Endodermal cell (in vitro differentiated cells): ENCODE results near the gene GABRG3. TPM values are rescaled to one million over a fixed set of nuclear protein-coding genes. Genes with fewer than 3 reads are reported as not detected.

Experiments used
- DNase-seq: peaks from one replicate; pipeline ENCODE4 v3.0.0-alpha.2; 2017
- H3K27ac ChIP-seq: 2 replicates; pipeline ENCODE4 v1.5.1; 2013; ENCODE audit warnings: mild to moderate bottlenecking, low read depth, low read length, moderate library complexity
- H3K27me3 ChIP-seq: 2 replicates; pipeline ENCODE4 v1.6.1; 2013; ENCODE audit warnings: mild to moderate bottlenecking, low read length, moderate library complexity; ENCODE audit not compliant: insufficient read depth, control insufficient read depth, poor library complexity, severe bottlenecking
- H3K36me3 ChIP-seq: 2 replicates; pipeline ENCODE4 v1.7.0; 2013; ENCODE audit warnings: mild to moderate bottlenecking, low read length, moderate library complexity; ENCODE audit not compliant: control insufficient read depth, insufficient read depth
- H3K4me1 ChIP-seq: one replicate; pipeline ENCODE4 v1.7.0; 2013; ENCODE audit warnings: low read length; ENCODE audit not compliant: control insufficient read depth, insufficient read depth
- H3K4me3 ChIP-seq: 2 replicates; pipeline ENCODE4 v1.5.1; 2013; ENCODE audit warnings: mild to moderate bottlenecking, low read length, moderate library complexity
- H3K9ac ChIP-seq: 2 replicates; pipeline ENCODE4 v1.6.1; 2013; ENCODE audit warnings: mild to moderate bottlenecking, low read length, moderate library complexity; ENCODE audit not compliant: poor library complexity, severe bottlenecking; ENCODE audit errors: extremely low read depth
- H3K9me3 ChIP-seq: 2 replicates; pipeline ENCODE4 v1.6.1; 2013; ENCODE audit warnings: mild to moderate bottlenecking, low read length, moderate library complexity; ENCODE audit not compliant: control insufficient read depth
- H3K27ac Mint-ChIP-seq: 2 replicates; pipeline ENCODE4 v1.8.0; 2020; ENCODE audit warnings: mixed read lengths
- H3K27me3 Mint-ChIP-seq: 2 replicates; pipeline ENCODE4 v1.8.0; 2021; ENCODE audit warnings: mild to moderate bottlenecking, mixed read lengths; ENCODE audit not compliant: insufficient read depth
- H3K36me3 Mint-ChIP-seq: 2 replicates; pipeline ENCODE4 v1.8.0; 2020; ENCODE audit warnings: low read depth, mixed read lengths
- H3K4me1 Mint-ChIP-seq: 2 replicates; pipeline ENCODE4 v1.8.0; 2020; ENCODE audit warnings: mixed read lengths
- H3K4me3 Mint-ChIP-seq: 2 replicates; pipeline ENCODE4 v1.8.0; 2020; ENCODE audit warnings: mild to moderate bottlenecking, moderate library complexity, mixed read lengths
- H3K9me3 Mint-ChIP-seq: 2 replicates; pipeline ENCODE4 v1.8.0; 2020; ENCODE audit warnings: mild to moderate bottlenecking, mixed read lengths
- WGBS, 2 experiments: methylation state at CpG; one replicate each; pipeline versions ENCODE4 v1.1.5 to v1.1.7; 2013; ENCODE audit warnings: missing lambda C conversion rate in 2 of 2, mixed read lengths in 1 of 2; ENCODE audit not compliant: insufficient coverage in 1 of 2, insufficient read length in 1 of 2; 5-methylcytosine and 5-hydroxymethylcytosine counted together
- total RNA-seq, 2 donors: library from RNA; stranded (reverse); fragmentation: NEBNext Ultra II Directional in 1 of 2; extraction: Animal tissue kit (Norgen Biotek cat#: 25700) in 1 of 2; gene quantifications; 2 replicates in 1 of 2; 3 replicates in 1 of 2; pipeline ENCODE4 v1.2.1, GENCODE V29; 2021
- TF ChIP-seq, protein P1 (sequence below): fragments of 200-600 bp; sonication (generic); conservative IDR thresholded peaks from 2 replicates; pipeline ENCODE4 v1.5.0; 2021; ENCODE audit warnings: antibody characterized with exemption, mild to moderate bottlenecking

Gene GABRG3
- total RNA-seq, 2 donors from 2014 or later: 0.48 to 0.84 TPM

- no peak for DNase-seq
- Histone ChIP-seq H3K9ac (no peak overlapping the region), H3K27ac (no peak overlapping the region), H3K36me3 (no peaks in the 10 kb centered on the region), H3K4me3 (no peak overlapping the region), H3K27me3 (no peaks in the 10 kb centered on the region), H3K9me3 (no peaks in the 10 kb centered on the region), H3K4me1 (no peaks in the 10 kb centered on the region)
- Mint-ChIP-seq H3K27me3 (no peaks in the 10 kb centered on the region), H3K36me3 (no peaks in the 10 kb centered on the region), H3K4me1 (no peaks in the 10 kb centered on the region), H3K9me3 (no peaks in the 10 kb centered on the region), H3K27ac (no peak overlapping the region), H3K4me3 (no peak overlapping the region)
- WGBS, 2 experiments: 93 to 96% methylated on average over 6 to 7 of the region's 7 CpGs
- TF ChIP-seq, protein P1, sequence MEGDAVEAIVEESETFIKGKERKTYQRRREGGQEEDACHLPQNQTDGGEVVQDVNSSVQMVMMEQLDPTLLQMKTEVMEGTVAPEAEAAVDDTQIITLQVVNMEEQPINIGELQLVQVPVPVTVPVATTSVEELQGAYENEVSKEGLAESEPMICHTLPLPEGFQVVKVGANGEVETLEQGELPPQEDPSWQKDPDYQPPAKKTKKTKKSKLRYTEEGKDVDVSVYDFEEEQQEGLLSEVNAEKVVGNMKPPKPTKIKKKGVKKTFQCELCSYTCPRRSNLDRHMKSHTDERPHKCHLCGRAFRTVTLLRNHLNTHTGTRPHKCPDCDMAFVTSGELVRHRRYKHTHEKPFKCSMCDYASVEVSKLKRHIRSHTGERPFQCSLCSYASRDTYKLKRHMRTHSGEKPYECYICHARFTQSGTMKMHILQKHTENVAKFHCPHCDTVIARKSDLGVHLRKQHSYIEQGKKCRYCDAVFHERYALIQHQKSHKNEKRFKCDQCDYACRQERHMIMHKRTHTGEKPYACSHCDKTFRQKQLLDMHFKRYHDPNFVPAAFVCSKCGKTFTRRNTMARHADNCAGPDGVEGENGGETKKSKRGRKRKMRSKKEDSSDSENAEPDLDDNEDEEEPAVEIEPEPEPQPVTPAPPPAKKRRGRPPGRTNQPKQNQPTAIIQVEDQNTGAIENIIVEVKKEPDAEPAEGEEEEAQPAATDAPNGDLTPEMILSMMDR: no peak
These were observed 388.6 kb downstream of the GABRG3 start for GRCh38 chr15:27359586-27359985.

GRCh38 chr15:27360316-27360715, 389.3 kb downstream of the GABRG3 start:
- WGBS, 2 experiments: 93 to 96% methylated on average over 3 to 7 of the region's 7 CpGs
- Mint-ChIP-seq H3K4me3 (no peak overlapping the region), H3K4me1 (no peaks in the 10 kb centered on the region), H3K27me3 (no peaks in the 10 kb centered on the region), H3K27ac (no peak overlapping the region), H3K36me3 (no peaks in the 10 kb centered on the region), H3K9me3 (no peaks in the 10 kb centered on the region)
- H3K9ac ChIP-seq: no peak overlapping the region
- H3K9me3 ChIP-seq: no peaks in the 10 kb centered on the region
- no peaks in the 10 kb centered on the region for H3K36me3 ChIP-seq
- no peak overlapping the region for H3K4me3 ChIP-seq
- H3K27me3 ChIP-seq: no peaks in the 10 kb centered on the region
- H3K27ac ChIP-seq: no peak overlapping the region
- no peak for DNase-seq
- TF ChIP-seq, protein P1: no peak
- H3K4me1 ChIP-seq: no peaks in the 10 kb centered on the region

DNA sequence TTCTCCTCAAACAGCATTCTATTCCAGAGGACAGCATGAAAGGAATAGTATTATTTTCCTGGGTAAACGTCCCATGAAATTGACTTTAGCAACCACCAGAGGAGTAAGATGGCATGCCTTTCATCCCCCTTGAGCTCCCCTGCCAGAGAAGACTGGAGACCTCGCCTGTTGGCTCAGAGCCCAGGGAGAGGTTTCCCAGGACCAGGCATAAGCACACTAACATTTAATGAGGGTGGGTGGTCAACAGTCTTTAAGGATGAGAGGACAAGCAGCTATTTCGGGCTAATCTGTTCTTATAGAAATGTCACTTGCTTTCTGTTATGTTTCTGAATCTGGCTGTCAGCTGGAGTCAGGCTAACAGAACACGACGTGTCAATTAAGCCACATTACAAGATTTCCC, 390.5 kb downstream of the GABRG3 start:
- 86 to 96% methylated on average over 4 to 5 of the region's 5 CpGs for WGBS, 2 experiments
- Mint-ChIP-seq H3K4me1 (no peaks in the 10 kb centered on the region), H3K27ac (no peak overlapping the region), H3K36me3 (no peaks in the 10 kb centered on the region), H3K9me3 (no peaks in the 10 kb centered on the region), H3K27me3 (no peaks in the 10 kb centered on the region), H3K4me3 (no peak overlapping the region)
- no peak for DNase-seq
- no peaks in the 10 kb centered on the region for H3K36me3 ChIP-seq
- no peaks in the 10 kb centered on the region for H3K4me1 ChIP-seq
- no peak overlapping the region for H3K27ac ChIP-seq
- no peak overlapping the region for H3K4me3 ChIP-seq
- no peaks in the 10 kb centered on the region for H3K27me3 ChIP-seq
- no peaks in the 10 kb centered on the region for H3K9me3 ChIP-seq
- TF ChIP-seq, protein P1: no peak
- H3K9ac ChIP-seq: no peak overlapping the region
